ENCODE measurements around the gene CARM1.
"Not testable (repeated sequence)": the region's sequence is repeated elsewhere in the genome, so short reads cannot be mapped to it uniquely, and the experiment has no call there.

The CARM1 gene

GRCh38 chr19:10876459-10877240 is 5.3 kb downstream of the CARM1 start:
- no peaks in the 10 kb centered on the region for H3K9me3 Mint-ChIP-seq
- H3K36me3 Mint-ChIP-seq, result peaks cover 3% of the 10 kb centered on the region
- peaks cover 31% of the 10 kb centered on the region for H3K4me1 Mint-ChIP-seq
- peak; percentile 50 for ATAC-seq (ENCODE audit: low read depth)
- peak overlapping the region; percentile 14 for H3K4me3 Mint-ChIP-seq
- no peak for DNase-seq (ENCODE audit: low spot score in 2 of 2)
- no peaks in the 10 kb centered on the region for H3K27me3 Mint-ChIP-seq
- H3K27ac Mint-ChIP-seq, result peak overlapping the region; percentile 59

GRCh38 chr19:10877608-10878007 is 6.3 kb downstream of the CARM1 start:
- peak overlapping the region; percentile 80 for H3K27ac Mint-ChIP-seq
- peaks cover 25% of the 10 kb centered on the region for H3K4me1 Mint-ChIP-seq
- ATAC-seq (ENCODE audit: low read depth); H3K9me3 Mint-ChIP-seq; DNase-seq (ENCODE audit: low spot score in 2 of 2); H3K27me3 Mint-ChIP-seq; H3K36me3 Mint-ChIP-seq: not testable (repeated sequence)
- H3K4me3 Mint-ChIP-seq, result peak overlapping the region; percentile 69

- ATAC-seq (ENCODE audit: low read depth) (peak; percentile 44), DNase-seq (ENCODE audit: low spot score in 2 of 2) (no peak)
- H3K4me3 Mint-ChIP-seq, result peak overlapping the region; percentile 69
- peaks cover 21% of the 10 kb centered on the region for H3K4me1 Mint-ChIP-seq
- peak overlapping the region; percentile 80 for H3K27ac Mint-ChIP-seq
- no peaks in the 10 kb centered on the region for H3K27me3 Mint-ChIP-seq
- no peaks in the 10 kb centered on the region for H3K9me3 Mint-ChIP-seq
- peaks cover 2% of the 10 kb centered on the region for H3K36me3 Mint-ChIP-seq
These were observed 6.9 kb downstream of the CARM1 start for GRCh38 chr19:10878253-10878652.

- Mint-ChIP-seq H3K4me3 (no peak overlapping the region), H3K27me3 (no peaks in the 10 kb centered on the region), H3K4me1 (peaks cover 21% of the 10 kb centered on the region), H3K27ac (no peak overlapping the region), H3K9me3 (no peaks in the 10 kb centered on the region), H3K36me3 (peaks cover 2% of the 10 kb centered on the region)
- ATAC-seq (ENCODE audit: low read depth), result no peak
- DNase-seq (ENCODE audit: low spot score in 2 of 2), result no peak
These were observed 10.2 kb downstream of the CARM1 start for GRCh38 chr19:10881403-10882107.

- no peak overlapping the region for H3K4me3 Mint-ChIP-seq
- peaks cover 18% of the 10 kb centered on the region for H3K4me1 Mint-ChIP-seq
- no peak for DNase-seq (ENCODE audit: low spot score in 2 of 2)
- H3K27me3 Mint-ChIP-seq, result no peaks in the 10 kb centered on the region
- no peak overlapping the region for H3K27ac Mint-ChIP-seq
- no peaks in the 10 kb centered on the region for H3K9me3 Mint-ChIP-seq
- H3K36me3 Mint-ChIP-seq, result peaks cover 3% of the 10 kb centered on the region
- no peak for ATAC-seq (ENCODE audit: low read depth)
These were observed 10.7 kb downstream of the CARM1 start for GRCh38 chr19:10882108-10882457.

GRCh38 chr19:10884274-10884673 is 12.9 kb downstream of the CARM1 start:
- no peak for ATAC-seq (ENCODE audit: low read depth)
- peaks cover 2% of the 10 kb centered on the region for H3K36me3 Mint-ChIP-seq
- no peak overlapping the region for H3K27ac Mint-ChIP-seq
- peaks cover 17% of the 10 kb centered on the region for H3K4me1 Mint-ChIP-seq
- DNase-seq (ENCODE audit: low spot score in 2 of 2), result no peak
- H3K4me3 Mint-ChIP-seq, result no peak overlapping the region
- no peaks in the 10 kb centered on the region for H3K9me3 Mint-ChIP-seq
- H3K27me3 Mint-ChIP-seq, result no peaks in the 10 kb centered on the region

GRCh38 chr19:10885201-10886169 is 14.1 kb downstream of the CARM1 start:
- Mint-ChIP-seq H3K4me3 (no peak overlapping the region), H3K27ac (no peak overlapping the region), H3K4me1 (peaks cover 15% of the 10 kb centered on the region), H3K36me3 (peaks cover 2% of the 10 kb centered on the region), H3K27me3 (no peaks in the 10 kb centered on the region), H3K9me3 (no peaks in the 10 kb centered on the region)
- ATAC-seq (ENCODE audit: low read depth) (no peak), DNase-seq (ENCODE audit: low spot score in 2 of 2) (no peak)

GRCh38 chr19:10887616-10888367 is 16.4 kb downstream of the CARM1 start:
- Mint-ChIP-seq H3K36me3 (peaks cover 2% of the 10 kb centered on the region), H3K9me3 (no peaks in the 10 kb centered on the region), H3K4me3 (no peak overlapping the region), H3K27me3 (no peaks in the 10 kb centered on the region), H3K4me1 (peaks cover 13% of the 10 kb centered on the region), H3K27ac (no peak overlapping the region)
- DNase-seq (ENCODE audit: low spot score in 2 of 2) (no peak), ATAC-seq (ENCODE audit: low read depth) (no peak)

GRCh38 chr19:10888421-10888866 is 17.1 kb downstream of the CARM1 start:
- H3K36me3 Mint-ChIP-seq, result peaks cover 2% of the 10 kb centered on the region
- no peak for DNase-seq (ENCODE audit: low spot score in 2 of 2)
- ATAC-seq (ENCODE audit: low read depth), result peak; percentile 47
- H3K9me3 Mint-ChIP-seq, result no peaks in the 10 kb centered on the region
- no peak overlapping the region for H3K4me3 Mint-ChIP-seq
- no peaks in the 10 kb centered on the region for H3K27me3 Mint-ChIP-seq
- peaks cover 13% of the 10 kb centered on the region for H3K4me1 Mint-ChIP-seq
- peak overlapping the region; percentile 28 for H3K27ac Mint-ChIP-seq

GRCh38 chr19:10889880-10890279 is 18.5 kb downstream of the CARM1 start:
- no peak overlapping the region for H3K27ac Mint-ChIP-seq
- H3K27me3 Mint-ChIP-seq, result no peaks in the 10 kb centered on the region
- peaks cover 4% of the 10 kb centered on the region for H3K36me3 Mint-ChIP-seq
- no peaks in the 10 kb centered on the region for H3K9me3 Mint-ChIP-seq
- H3K4me3 Mint-ChIP-seq, result no peak overlapping the region
- no peak for ATAC-seq (ENCODE audit: low read depth)
- H3K4me1 Mint-ChIP-seq, result peaks cover 15% of the 10 kb centered on the region
- no peak for DNase-seq (ENCODE audit: low spot score in 2 of 2)

- DNase-seq (ENCODE audit: low spot score in 2 of 2) (no peak), ATAC-seq (ENCODE audit: low read depth) (no peak)
- peaks cover 4% of the 10 kb centered on the region for H3K36me3 Mint-ChIP-seq
- H3K9me3 Mint-ChIP-seq, result no peaks in the 10 kb centered on the region
- no peak overlapping the region for H3K4me3 Mint-ChIP-seq
- H3K4me1 Mint-ChIP-seq, result peaks cover 22% of the 10 kb centered on the region
- H3K27ac Mint-ChIP-seq, result no peak overlapping the region
- no peaks in the 10 kb centered on the region for H3K27me3 Mint-ChIP-seq
These were observed 20.2 kb downstream of the CARM1 start for GRCh38 chr19:10891405-10892086.

GRCh38 chr19:10892256-10892655 is 20.9 kb downstream of the CARM1 start:
- Mint-ChIP-seq H3K27ac (no peak overlapping the region), H3K27me3 (no peaks in the 10 kb centered on the region), H3K9me3 (no peaks in the 10 kb centered on the region), H3K4me3 (no peak overlapping the region), H3K36me3 (peaks cover 2% of the 10 kb centered on the region), H3K4me1 (peaks cover 25% of the 10 kb centered on the region)
- DNase-seq (ENCODE audit: low spot score in 2 of 2), result no peak
- ATAC-seq (ENCODE audit: low read depth), result no peak

- Mint-ChIP-seq H3K4me1 (peaks cover 17% of the 10 kb centered on the region), H3K36me3 (peaks cover 2% of the 10 kb centered on the region), H3K27ac (no peak overlapping the region), H3K9me3 (no peaks in the 10 kb centered on the region), H3K4me3 (no peak overlapping the region), H3K27me3 (no peaks in the 10 kb centered on the region)
- ATAC-seq (ENCODE audit: low read depth) (no peak), DNase-seq (ENCODE audit: low spot score in 2 of 2) (no peak)
These were observed 23.5 kb downstream of the CARM1 start for GRCh38 chr19:10894911-10895213.

Measured in memory B cell (primary cell).